ENCODE results near the gene ST13. TPM values are rescaled to one million over a fixed set of nuclear protein-coding genes. Genes with fewer than 3 reads are reported as not detected.

The ST13 gene
- total and polyA plus RNA-seq, 2 of the 4 experiments (the other 2 are of a cell fraction): 115 to 235 TPM

DNA sequence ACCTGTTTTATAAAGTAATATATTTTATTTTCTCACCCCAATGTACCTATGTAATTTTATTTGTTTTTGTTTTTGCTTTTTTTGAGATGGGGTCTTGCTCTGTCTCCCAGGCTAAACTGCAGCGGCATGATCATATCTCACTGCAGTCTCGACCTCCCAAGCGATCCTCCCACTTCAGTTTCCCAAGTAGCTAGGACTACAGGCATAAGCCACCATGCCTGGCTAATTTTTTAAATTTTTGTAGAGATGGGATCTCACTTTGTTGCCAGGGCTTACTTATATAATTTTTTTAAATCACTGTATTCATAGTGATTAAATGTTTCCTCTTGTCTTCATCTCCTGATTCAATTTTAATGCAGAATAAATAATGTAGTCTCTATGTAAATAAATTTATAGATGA lies 18.7 kb upstream of the ST13 start:
- CTCF ChIA-PET: no interaction called here

More for the DNA sequence above, 18.7 kb upstream of the ST13 start:
- no peak overlapping the region for H3K4me2 ChIP-seq (ENCODE audit: low read depth, low read length)
- no peaks in the 10 kb centered on the region for H3K9me3 ChIP-seq (ENCODE audit: control insufficient read depth, insufficient read depth, low read length)
- no peak overlapping the region for H2AFZ ChIP-seq (replicated peaks; ENCODE audit: low read length, poor library complexity)
- H3K4me3 ChIP-seq (ENCODE audit: insufficient read depth, low read depth, low read length): no peak overlapping the region
- no peak overlapping the region for H2BK5ac ChIP-seq (ENCODE audit: low read depth, low read length, poor library complexity, severe bottlenecking)
- no peak overlapping the region for H3K18ac ChIP-seq (ENCODE audit: low read depth, low read length)
- H3K27me3 ChIP-seq (ENCODE audit: control insufficient read depth, insufficient read depth, low read length): no peaks in the 10 kb centered on the region
- in situ Hi-C loops (cut with MboI; ENCODE audit: low sequenced_read_pairs) (loop anchor here (25.0 kb wide), 1 partner anchor 438 kb away; no protein-coding TSS in a partner anchor), intact Hi-C loops (cut with micrococcal nuclease) (no loop called here), dilution Hi-C loops (cut with HindIII; ENCODE audit: low sequenced_read_pairs, unreplicated experiment) (no loop called here)
- ATAC-seq (ENCODE audit: low read depth) (no peak), DNase-seq (no peak)
- no peak overlapping the region for H3K56ac ChIP-seq (ENCODE audit: extremely low read depth, insufficient read depth, low read length)
- H4K20me1 ChIP-seq (ENCODE audit: insufficient read depth, low read length): no peaks in the 10 kb centered on the region
- no peak overlapping the region for H3K23ac ChIP-seq (ENCODE audit: low read depth, low read length)
- no peak overlapping the region for H3K4ac ChIP-seq (ENCODE audit: low read depth, low read length)
- no peak overlapping the region for H4K5ac ChIP-seq (ENCODE audit: low read depth, low read length)
- peaks cover 11% of the 10 kb centered on the region for H3K36me3 ChIP-seq (ENCODE audit: control insufficient read depth, insufficient read depth, low read length)
- POLR2A ChIA-PET (ENCODE audit: unreplicated experiment): no interaction called here
- peaks cover 0 to 23% of the 10 kb centered on the region in 2 experiments; a peak in 3 of 4 replicates for H3K79me1 ChIP-seq (ENCODE audit: low read depth in 1 of 2, low read length in 2 of 2)
- H4K8ac ChIP-seq (ENCODE audit: low read depth in 2 of 2, low read length in 2 of 2): no peak overlapping the region
- BruUV-seq (replicated peaks): no TSS peak
- no peaks in the 10 kb centered on the region for H3K4me1 ChIP-seq (ENCODE audit: control insufficient read depth, insufficient read depth, low read length)
- H3K27ac ChIP-seq (ENCODE audit: insufficient read depth, low read length): no peak overlapping the region
- no peak overlapping the region for H2AK5ac ChIP-seq (ENCODE audit: low read depth, low read length)
- no CpG with 5 or more reads among the region's 3 CpGs for WGBS, 2 experiments (ENCODE audit: extremely low coverage in 2 of 2, insufficient read length in 1 of 2)
- H3K9ac ChIP-seq (ENCODE audit: low read depth, low read length): no peak overlapping the region
- no peak overlapping the region for H2BK20ac ChIP-seq (ENCODE audit: low read depth, low read length)
- no peak overlapping the region for H2BK120ac ChIP-seq (ENCODE audit: low read depth, low read length)
- no peak overlapping the region for H3K14ac ChIP-seq (replicated peaks; ENCODE audit: low read depth, low read length)
- peaks cover 3% of the 10 kb centered on the region for H3K9me1 ChIP-seq (ENCODE audit: insufficient read depth, low read length)
- no peak overlapping the region for H4K91ac ChIP-seq (ENCODE audit: insufficient read depth, low read depth, low read length)
- no peak overlapping the region for H2AK9ac ChIP-seq (replicated peaks; ENCODE audit: low read depth, low read length, poor library complexity)
- H2BK15ac ChIP-seq (ENCODE audit: low read depth, low read length): no peak overlapping the region
- TF ChIP-seq RCOR1 (IDR thresholded peaks at IDR 0.05; ENCODE audit: insufficient replicate concordance, low read length) (no peak), MAZ (IDR thresholded peaks at IDR 0.05; ENCODE audit: borderline replicate concordance, low read depth, low read length) (no peak), MAFK (IDR thresholded peaks at IDR 0.05; ENCODE audit: low read depth, low read length) (no peak), CHD1 (IDR thresholded peaks at IDR 0.05; ENCODE audit: low read depth, low read length) (no peak), MXI1 (IDR thresholded peaks at IDR 0.05; ENCODE audit: borderline replicate concordance, low read depth, low read length) (no peak), BHLHE40 (IDR thresholded peaks at IDR 0.05; ENCODE audit: low read depth, low read length) (no peak), RAD21 (IDR thresholded peaks at IDR 0.05; ENCODE audit: low read length) (no peak), ELK1 (IDR thresholded peaks at IDR 0.05; ENCODE audit: borderline replicate concordance, low read depth, low read length) (no peak), USF2 (IDR thresholded peaks at IDR 0.05; ENCODE audit: low read depth, low read length) (no peak), NFE2L2 (IDR thresholded peaks at IDR 0.05; ENCODE audit: low read depth, low read length) (no peak), CTCF (conservative IDR thresholded peaks at IDR 0.05; ENCODE audit: low read depth, low read length) (no peak), SMC3 (IDR thresholded peaks at IDR 0.05; ENCODE audit: low read depth, low read length) (no peak), CEBPB (IDR thresholded peaks at IDR 0.05; ENCODE audit: low read depth, low read length) (no peak), RFX5 (IDR thresholded peaks at IDR 0.05; ENCODE audit: low read depth, low read length) (no peak), FOS (IDR thresholded peaks at IDR 0.05; ENCODE audit: low read depth, low read length) (no peak), POLR2A (IDR thresholded peaks at IDR 0.05; ENCODE audit: low read depth, low read length) (no peak)
